ENCODE measurements around the gene PTGIS. TPM values are rescaled to one million over a fixed set of nuclear protein-coding genes. Genes with fewer than 3 reads are reported as not detected.

The PTGIS gene
- total RNA-seq, 1 experiment from 2014 or later, result 0.26 TPM

DNA sequence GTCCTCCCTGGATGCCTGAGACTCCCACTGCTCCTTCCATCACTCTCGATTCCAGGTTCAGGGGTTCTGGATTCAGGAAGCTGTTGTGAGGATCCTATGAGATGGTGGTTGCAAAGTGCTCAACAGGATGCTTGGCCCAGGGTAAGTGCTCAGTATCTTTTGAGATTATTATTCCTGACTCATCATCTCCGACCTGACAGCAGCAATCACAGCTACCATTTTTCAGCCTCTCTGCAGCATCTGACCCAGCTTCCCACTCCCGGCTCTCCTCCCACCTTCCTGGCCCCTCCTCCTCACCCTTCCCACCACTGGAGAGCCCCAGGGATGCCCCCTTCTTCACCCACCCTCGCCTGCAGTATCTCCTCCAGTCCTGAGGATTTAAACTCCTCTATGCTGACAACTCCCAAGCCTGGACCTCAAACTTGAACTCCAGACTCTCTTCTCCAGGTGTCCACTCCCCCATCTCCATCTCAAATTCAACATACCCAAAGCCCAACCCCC lies 48.7 kb downstream of the PTGIS start:
- intact Hi-C loops (cut with micrococcal nuclease; ENCODE audit: unreplicated experiment), result no loop called here
- BruUV-seq (replicated peaks), result no TSS peak
- Mint-ChIP-seq H3K4me3 (ENCODE audit: low read depth, unreplicated experiment) (no peak overlapping the region), H3K9me3 (ENCODE audit: low read depth, unreplicated experiment) (no peaks in the 10 kb centered on the region), H3K4me1 (ENCODE audit: low read depth, unreplicated experiment) (no peaks in the 10 kb centered on the region), H3K27ac (ENCODE audit: unreplicated experiment) (no peak overlapping the region), H3K36me3 (ENCODE audit: insufficient read depth, unreplicated experiment) (no peaks in the 10 kb centered on the region), H3K27me3 (ENCODE audit: unreplicated experiment) (peaks cover 69% of the 10 kb centered on the region)
- TF ChIP-seq, protein P1, sequence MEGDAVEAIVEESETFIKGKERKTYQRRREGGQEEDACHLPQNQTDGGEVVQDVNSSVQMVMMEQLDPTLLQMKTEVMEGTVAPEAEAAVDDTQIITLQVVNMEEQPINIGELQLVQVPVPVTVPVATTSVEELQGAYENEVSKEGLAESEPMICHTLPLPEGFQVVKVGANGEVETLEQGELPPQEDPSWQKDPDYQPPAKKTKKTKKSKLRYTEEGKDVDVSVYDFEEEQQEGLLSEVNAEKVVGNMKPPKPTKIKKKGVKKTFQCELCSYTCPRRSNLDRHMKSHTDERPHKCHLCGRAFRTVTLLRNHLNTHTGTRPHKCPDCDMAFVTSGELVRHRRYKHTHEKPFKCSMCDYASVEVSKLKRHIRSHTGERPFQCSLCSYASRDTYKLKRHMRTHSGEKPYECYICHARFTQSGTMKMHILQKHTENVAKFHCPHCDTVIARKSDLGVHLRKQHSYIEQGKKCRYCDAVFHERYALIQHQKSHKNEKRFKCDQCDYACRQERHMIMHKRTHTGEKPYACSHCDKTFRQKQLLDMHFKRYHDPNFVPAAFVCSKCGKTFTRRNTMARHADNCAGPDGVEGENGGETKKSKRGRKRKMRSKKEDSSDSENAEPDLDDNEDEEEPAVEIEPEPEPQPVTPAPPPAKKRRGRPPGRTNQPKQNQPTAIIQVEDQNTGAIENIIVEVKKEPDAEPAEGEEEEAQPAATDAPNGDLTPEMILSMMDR (IDR thresholded peaks at IDR 0.05; ENCODE audit: unreplicated experiment), result no peak
- CTCF ChIA-PET, result interaction anchor here (0.5 to 0.7 kb wide), 2 partner anchors 10 to 400 kb away, joined by 3 to 7 read pairs; no protein-coding TSS in a partner anchor
- DNase-seq, result no peak

DNA sequence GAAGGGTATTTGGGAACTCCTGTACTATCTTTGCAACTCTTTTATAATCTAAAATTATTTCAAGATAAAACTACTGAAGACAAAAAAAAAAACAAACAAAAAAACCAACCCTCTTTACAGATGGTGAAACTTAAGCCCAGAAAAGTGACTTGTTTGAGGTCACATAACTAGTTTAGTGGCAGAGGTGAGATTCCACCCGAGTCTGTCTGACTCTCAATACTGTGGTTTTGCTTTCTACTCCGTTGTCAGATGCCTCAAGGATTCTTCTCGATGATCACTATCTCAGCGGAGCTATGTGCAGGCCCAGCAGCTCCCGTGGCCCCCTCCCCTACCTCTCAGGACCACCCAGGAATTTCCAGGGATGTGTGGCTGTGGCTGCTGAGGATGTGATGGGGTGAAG lies 49.4 kb downstream of the PTGIS start:
- H3K27ac Mint-ChIP-seq (ENCODE audit: unreplicated experiment), result no peak overlapping the region
- H3K27me3 Mint-ChIP-seq (ENCODE audit: unreplicated experiment), result peaks cover 67% of the 10 kb centered on the region
- intact Hi-C loops (cut with micrococcal nuclease; ENCODE audit: unreplicated experiment), result no loop called here
- H3K4me3 Mint-ChIP-seq (ENCODE audit: low read depth, unreplicated experiment), result no peak overlapping the region
- no TSS peak for BruUV-seq (replicated peaks)
- no peaks in the 10 kb centered on the region for H3K4me1 Mint-ChIP-seq (ENCODE audit: low read depth, unreplicated experiment)
- no peaks in the 10 kb centered on the region for H3K9me3 Mint-ChIP-seq (ENCODE audit: low read depth, unreplicated experiment)
- no peaks in the 10 kb centered on the region for H3K36me3 Mint-ChIP-seq (ENCODE audit: insufficient read depth, unreplicated experiment)
- no peak for DNase-seq
- CTCF ChIA-PET, result no interaction called here
- TF ChIP-seq, protein P1 (IDR thresholded peaks at IDR 0.05; ENCODE audit: unreplicated experiment), result no peak

- H3K4me1 Mint-ChIP-seq (ENCODE audit: low read depth, unreplicated experiment), result no peaks in the 10 kb centered on the region
- no peaks in the 10 kb centered on the region for H3K36me3 Mint-ChIP-seq (ENCODE audit: insufficient read depth, unreplicated experiment)
- BruUV-seq (replicated peaks), result no TSS peak
Measured at GRCh38 chr20:49517805-49518100, 50.2 kb downstream of the PTGIS start.

DNA sequence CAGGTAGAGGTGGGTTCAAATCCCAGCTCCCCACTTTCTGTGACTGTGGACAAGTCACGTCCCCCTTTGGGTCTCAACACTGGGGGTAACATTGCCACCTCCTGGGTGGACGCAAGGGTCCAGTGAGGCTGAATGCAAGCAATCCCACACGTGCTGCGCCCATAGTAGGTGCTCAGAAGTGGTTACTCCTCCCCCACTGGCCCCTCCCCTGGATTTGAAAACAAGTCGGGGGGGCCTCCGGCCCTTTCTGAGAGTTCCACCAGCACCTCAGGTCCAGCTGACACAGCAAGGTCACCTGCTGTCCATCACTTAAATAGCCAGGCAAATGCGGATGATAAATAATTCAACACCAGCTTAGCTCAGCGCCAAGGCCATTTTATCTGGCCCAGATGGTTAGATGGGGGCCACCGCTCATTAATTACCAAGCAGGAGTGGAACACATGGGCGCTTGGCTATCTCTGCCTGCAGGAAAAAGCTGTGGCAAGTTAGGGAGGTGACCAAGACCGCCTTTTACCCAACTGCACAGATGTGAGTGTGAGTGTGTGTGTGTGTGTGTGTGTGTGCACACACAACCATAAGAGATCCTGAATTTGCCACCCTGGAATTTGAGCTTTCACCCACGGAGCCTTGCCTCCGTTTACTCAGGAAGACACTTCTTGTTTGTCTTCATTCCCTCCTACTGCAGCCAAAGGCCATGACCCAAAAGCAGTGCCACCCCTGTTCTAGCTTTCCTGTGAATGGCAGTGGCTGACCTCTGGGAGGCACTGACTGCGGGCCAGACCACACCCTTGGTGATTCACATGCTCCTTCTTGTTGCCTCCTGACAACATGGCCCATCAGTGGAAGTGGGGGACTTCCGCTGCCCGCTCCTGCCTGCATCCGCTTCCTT lies 50.8 kb downstream of the PTGIS start:
- intact Hi-C loops (cut with micrococcal nuclease; ENCODE audit: unreplicated experiment), result no loop called here
- no peaks in the 10 kb centered on the region for H3K4me1 Mint-ChIP-seq (ENCODE audit: low read depth, unreplicated experiment)
- H3K27ac Mint-ChIP-seq (ENCODE audit: unreplicated experiment), result no peak overlapping the region
- no TSS peak for BruUV-seq (replicated peaks)
- CTCF ChIA-PET, result no interaction called here
- no peaks in the 10 kb centered on the region for H3K36me3 Mint-ChIP-seq (ENCODE audit: insufficient read depth, unreplicated experiment)
- DNase-seq, result no peak
- H3K9me3 Mint-ChIP-seq (ENCODE audit: low read depth, unreplicated experiment), result no peaks in the 10 kb centered on the region
- H3K4me3 Mint-ChIP-seq (ENCODE audit: low read depth, unreplicated experiment), result no peak overlapping the region
- peaks cover 52% of the 10 kb centered on the region for H3K27me3 Mint-ChIP-seq (ENCODE audit: unreplicated experiment)
- TF ChIP-seq, protein P1 (IDR thresholded peaks at IDR 0.05; ENCODE audit: unreplicated experiment), result no peak

More at GRCh38 chr20:49517805-49518100, 50.2 kb downstream of the PTGIS start:
- DNase-seq, result no peak
- CTCF ChIA-PET, result no interaction called here
- Mint-ChIP-seq H3K27ac (ENCODE audit: unreplicated experiment) (no peak overlapping the region), H3K9me3 (ENCODE audit: low read depth, unreplicated experiment) (no peaks in the 10 kb centered on the region), H3K27me3 (ENCODE audit: unreplicated experiment) (peaks cover 58% of the 10 kb centered on the region), H3K4me3 (ENCODE audit: low read depth, unreplicated experiment) (no peak overlapping the region)
- TF ChIP-seq, protein P1 (IDR thresholded peaks at IDR 0.05; ENCODE audit: unreplicated experiment), result no peak
- intact Hi-C loops (cut with micrococcal nuclease; ENCODE audit: unreplicated experiment), result no loop called here
